ENCODE measurements around the gene CPOX. TPM values are rescaled to one million over a fixed set of nuclear protein-coding genes. Genes with fewer than 3 reads are reported as not detected.
"Not testable (repeated sequence)": the region's sequence is repeated elsewhere in the genome, so short reads cannot be mapped to it uniquely, and the experiment has no call there.

CPOX gene
- 16.9 TPM for total RNA-seq

DNA sequence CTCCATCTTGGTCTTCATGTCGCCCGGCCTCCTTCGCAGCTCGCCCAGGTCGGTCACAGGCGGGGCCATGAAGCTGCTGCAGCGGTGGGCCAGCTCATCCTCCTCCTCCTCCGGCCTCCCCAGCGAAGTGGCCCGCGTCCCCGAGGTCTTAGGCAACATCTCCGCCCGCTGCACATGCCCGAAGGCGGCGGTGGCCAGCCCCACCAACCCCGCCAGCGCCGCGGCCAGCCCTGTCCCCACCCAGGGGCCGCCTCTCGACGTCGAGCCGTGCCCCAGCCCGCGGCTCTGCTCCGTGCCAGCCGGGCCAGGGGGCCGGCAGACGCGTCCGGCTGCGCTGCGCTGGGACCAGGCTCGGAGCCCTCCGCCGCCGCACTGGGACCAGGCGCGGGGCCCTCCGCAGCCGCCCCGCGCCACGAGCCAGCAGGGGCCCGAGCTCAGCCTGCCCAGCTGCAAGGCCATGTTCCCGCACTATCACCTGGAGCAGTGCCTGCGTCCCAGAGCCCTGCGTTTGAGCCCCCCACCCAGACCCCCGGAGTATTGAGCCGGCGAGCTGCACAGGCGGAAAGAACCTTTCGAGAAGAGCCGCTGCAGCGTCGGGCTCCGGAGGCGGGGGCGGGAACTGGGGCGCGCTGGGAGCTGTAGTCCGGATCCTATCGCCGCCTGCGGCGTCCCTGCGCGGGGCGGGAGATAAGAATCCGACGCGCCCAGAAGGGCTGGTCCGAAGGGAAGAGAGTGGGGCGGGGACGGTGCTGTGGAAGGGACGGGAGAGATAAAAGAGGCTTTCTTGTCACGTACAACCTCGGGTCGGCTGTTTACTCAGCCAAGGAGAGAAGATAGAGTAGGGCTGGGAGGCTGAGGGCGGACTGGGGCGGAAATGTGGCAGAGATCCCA is at the start of gene CPOX:
TSS of gene CPOX (minus strand) at position 566 of the 891 bp plus-strand sequence. CDS start at position 459, 107 bp downstream.
- DNase-seq (ENCODE audit: low spot score) (peak; percentile 95), ATAC-seq (peak; percentile 99)
- intact Hi-C loops (cut with DNase I): loop anchor here (10.0 kb wide), 1 partner anchor 402 kb away; no protein-coding TSS in a partner anchor

DNA sequence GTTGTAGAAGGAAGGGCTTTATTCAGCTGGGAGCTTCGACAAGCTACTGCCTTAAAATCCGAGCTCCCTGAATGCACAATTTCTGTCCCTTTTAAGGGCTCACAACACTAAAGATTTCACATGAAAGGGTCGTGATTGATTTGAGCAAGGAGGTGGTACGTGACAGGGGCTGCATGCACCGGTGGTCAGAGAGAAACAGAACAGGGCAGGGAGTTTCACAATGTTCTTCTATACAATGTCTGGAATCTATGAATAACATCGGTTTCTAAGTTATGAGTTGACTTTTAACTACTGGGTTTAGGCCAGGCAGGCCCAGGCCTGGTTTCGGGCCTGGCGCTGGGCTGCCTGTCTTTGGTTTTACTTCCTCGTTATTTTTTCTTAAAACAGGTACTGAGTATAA is 49.4 kb upstream of the CPOX start:
- ATAC-seq; DNase-seq (ENCODE audit: low spot score): not testable (repeated sequence)
- intact Hi-C loops (cut with DNase I): loop anchor here (10.0 kb wide), 1 partner anchor 602 kb away; no protein-coding TSS in a partner anchor

DNA sequence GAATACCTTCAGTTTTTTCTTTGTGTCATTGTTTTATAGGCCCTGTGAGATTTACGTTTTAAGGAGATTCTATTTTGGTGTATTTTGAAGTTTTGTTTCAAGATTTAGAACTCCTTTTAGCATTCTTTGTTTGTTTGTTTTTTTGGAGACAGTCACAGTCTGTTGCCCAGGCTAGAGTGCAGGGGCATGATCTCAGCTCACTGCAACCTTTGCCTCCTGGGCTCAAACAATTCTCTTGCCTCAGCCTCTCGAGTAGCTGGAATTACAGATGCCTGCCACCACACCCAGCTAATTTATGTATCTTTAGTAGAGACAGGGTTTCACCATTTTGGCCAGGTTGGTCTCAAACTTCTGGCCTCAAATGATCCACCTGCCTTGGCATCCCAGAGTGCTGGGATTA is 48.3 kb upstream of the CPOX start:
- intact Hi-C loops (cut with DNase I): loop anchor here (10.0 kb wide), 1 partner anchor 603 kb away; no protein-coding TSS in a partner anchor
- not testable (repeated sequence) for ATAC-seq; DNase-seq (ENCODE audit: low spot score)

DNA sequence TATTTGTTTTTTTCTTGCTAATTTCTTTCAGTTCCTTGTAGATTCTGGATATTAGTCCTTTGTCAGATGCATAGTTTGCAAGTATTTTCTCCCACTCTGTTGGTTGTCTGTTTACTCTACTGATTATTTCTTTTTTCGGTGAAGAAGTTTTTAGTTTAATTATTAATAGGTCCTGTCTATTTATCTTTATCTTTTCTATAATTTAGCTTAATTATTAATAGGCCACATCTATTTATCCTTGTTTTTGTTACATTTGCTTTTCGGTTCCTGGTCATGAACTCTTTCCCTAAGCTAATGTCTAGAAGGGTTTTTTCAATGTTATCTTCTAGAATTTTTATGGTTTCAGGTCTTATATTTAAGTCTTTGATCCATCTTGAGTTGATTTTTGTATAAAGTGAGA is 45.1 kb upstream of the CPOX start:
- DNase-seq (ENCODE audit: low spot score); ATAC-seq; intact Hi-C loops (cut with DNase I): not testable (repeated sequence)

DNA sequence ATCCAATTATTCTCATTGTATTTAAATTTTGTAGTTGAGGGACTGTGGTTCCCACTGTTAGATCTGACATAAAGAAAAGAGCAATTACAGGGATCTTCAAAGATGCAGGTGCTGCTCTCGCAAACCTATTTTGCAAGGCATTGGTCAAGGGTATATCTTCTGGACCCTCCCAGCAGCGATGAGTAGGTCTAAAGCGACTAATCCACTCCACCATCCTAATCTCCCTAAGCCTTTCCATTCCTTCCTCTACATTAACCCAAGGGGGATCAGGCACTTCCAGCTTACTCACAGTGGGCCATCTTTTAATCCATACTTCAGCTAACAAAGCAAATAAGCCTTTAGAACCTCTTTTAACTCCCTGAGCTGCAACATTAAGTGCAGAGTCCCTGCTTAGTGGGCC is 37.0 kb upstream of the CPOX start:
- intact Hi-C loops (cut with DNase I): no loop called here
- no peak for DNase-seq (ENCODE audit: low spot score)
- no peak for ATAC-seq

DNA sequence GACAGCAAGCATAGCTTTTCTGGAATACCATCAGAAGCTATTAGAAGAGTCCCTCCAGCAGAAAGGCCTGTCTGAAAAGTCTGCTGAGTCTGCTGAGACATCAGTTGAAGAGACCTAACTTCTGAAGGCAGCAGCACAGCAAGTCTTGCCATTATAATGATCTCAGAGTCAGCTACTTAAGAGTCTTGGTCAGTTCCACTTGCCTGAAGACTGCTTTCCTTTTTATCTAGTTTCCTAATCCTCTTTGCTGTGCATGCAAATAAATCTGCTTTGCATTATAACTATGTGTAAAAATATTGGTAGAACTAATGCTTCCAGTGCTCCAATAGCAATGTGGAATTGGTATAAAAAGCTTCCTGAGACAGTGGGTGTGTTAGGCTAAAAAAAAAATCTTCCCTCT is 34.9 kb upstream of the CPOX start:
- ATAC-seq: no peak
- DNase-seq (ENCODE audit: low spot score): no peak
- intact Hi-C loops (cut with DNase I): no loop called here

DNA sequence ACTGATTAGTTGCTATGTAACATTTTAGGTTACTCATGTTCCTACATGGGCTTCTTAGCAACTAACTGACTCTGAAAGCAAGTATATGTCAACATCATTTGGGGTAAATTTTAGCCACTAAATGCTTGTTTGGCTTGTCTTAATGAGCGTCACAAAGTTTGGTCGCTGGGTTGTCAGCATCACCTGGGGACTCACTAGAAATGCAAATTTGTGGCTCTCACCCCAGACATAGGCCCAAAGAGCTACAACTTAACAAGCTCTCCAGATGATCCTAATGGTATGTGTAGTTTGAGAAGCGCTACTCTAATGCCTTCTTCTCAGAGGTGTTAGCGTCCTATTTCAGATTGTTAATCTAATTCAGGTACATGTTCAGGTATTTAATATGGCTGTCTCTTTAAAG is 32.7 kb upstream of the CPOX start:
- no peak for DNase-seq (ENCODE audit: low spot score)
- intact Hi-C loops (cut with DNase I): no loop called here
- no peak for ATAC-seq

DNA sequence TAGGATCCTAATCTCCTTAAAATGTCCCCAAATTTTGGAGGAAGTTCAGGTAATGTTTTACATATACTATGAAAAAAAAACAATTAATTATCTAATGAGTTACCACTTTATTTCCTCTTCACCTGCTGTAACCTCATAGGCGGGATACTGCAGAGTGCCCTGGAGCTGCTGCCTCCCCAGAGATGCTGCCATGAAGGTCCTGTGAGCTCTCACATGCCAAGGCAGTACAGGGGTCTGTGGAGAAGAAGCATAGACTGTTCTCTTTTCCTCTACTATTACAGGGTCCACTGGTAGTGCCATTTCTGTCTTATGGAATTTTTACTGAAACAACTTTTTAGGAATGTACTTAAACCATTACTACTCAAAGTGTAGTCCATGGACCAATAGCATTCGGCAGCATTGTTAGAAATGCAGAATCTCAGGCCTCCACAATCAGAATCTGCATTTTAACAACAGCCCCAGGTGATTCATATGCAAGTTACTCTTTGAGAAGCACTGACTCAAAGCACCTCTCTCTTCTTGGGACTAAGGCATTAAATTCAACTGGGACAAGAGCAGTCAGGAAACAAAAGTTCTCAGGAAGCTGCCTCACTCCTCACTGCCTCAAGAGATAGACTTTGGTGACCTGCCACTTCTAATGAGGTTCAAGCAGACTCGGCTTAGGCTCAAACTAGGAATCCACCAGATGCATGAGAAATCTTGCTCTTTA is 30.3 kb upstream of the CPOX start:
- no peak for DNase-seq (ENCODE audit: low spot score)
- ATAC-seq: no peak
- intact Hi-C loops (cut with DNase I): no loop called here

DNA sequence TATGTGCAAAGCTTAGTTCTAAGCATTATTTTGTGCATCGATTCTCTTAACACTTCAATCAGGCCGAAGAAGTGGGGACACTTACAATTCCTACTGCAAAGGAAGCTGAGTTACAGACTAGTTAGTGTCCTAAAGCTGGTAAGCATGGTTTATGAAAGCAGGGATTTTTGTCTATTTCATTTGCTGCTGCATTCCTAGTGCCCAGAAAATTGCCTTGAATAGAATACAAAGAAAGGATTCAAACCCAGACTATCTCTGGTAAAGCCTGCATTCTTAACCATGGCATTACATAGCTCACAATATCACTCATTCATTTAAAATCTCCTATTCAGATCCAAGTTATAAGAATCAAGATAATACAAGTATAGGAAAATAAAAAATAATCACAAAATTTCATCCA is 24.4 kb upstream of the CPOX start:
- no peak for ATAC-seq
- intact Hi-C loops (cut with DNase I): no loop called here
- no peak for DNase-seq (ENCODE audit: low spot score)

DNA sequence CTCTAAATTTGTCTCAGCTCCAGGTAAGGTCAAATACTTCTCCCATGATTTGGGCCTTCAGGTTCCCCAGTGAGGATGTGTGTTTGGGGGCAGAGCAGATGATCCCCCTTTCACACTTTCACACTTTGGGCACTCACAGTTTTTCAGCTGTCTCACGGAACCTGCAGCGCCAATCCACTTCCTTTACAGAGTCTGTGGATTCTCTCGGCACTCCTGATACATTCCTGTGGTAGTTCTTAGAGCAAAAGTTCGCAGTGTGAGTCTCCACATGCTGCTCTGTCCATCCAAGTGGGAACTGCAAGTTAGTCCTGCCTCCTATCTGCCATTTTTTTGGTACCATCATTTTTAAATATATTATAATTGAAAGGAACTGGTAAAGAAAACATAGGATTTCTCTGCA is 20.2 kb upstream of the CPOX start:
- DNase-seq (ENCODE audit: low spot score): no peak
- intact Hi-C loops (cut with DNase I): no loop called here
- no peak for ATAC-seq

DNA sequence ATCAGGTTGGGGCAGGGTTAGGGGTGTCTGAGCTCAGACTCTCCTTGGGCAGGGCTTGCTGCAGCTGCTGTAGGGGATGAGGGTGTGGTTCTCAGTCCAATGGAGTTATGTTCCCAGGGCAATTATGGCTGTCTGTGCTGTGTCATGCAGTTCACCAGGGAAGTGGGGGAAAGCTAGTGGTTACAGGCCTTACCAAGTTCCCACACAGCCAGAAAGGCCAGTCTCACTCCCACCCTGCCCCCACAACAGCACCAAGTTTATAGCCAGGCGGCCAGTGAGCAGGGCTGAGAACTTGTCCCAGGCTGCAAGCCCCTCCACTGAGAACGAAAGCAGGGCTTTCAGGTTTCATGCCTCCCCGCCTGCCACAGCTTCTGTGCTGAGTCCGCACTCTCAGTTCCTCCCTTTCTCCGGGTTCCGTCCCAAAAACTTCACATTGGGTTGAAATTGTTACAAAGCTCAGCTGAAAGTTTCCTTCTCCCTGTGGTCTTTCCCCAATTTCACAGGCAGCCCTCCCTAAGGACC is 19.6 kb upstream of the CPOX start:
- ATAC-seq (peak; percentile 83), DNase-seq (ENCODE audit: low spot score) (peak; percentile 56)
- intact Hi-C loops (cut with DNase I): no loop called here

DNA sequence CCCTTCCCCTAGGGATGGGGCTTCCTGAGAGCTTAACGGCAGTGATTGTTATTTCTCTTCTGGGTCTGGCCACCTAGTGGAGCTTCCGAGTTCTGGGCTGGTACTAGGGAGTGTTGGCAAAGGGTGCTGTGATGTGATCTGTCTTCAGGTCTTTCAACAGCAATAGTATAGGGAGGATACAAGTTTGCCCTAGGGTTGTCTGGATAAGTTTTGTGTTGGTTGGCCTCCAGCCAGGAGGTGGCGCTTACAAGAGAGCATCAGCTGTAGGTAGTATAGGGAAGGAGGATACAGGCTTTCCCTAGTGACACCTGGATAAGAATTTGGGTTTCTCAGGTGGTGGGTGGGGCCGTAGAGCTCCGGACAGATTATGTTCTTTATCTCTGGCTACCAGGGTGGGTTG is 19.2 kb upstream of the CPOX start:
- peak; percentile 20 for ATAC-seq
- DNase-seq (ENCODE audit: low spot score): no peak
- intact Hi-C loops (cut with DNase I): no loop called here

DNA sequence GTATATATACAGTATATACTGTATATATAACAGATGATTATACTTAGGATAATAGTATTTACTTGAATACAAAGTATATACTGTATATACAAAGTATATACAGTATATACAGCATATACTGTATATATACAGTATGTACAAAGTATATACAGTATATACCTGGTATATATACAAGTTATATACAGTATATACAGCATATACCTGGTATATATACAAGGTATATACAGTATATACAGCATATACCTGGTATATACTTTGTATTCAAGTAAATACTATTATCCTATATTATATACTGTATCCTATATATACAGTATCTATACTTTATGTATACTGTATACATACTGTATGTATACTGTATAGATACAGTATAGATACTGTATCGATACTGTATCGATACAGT is 14.6 kb upstream of the CPOX start:
- intact Hi-C loops (cut with DNase I): no loop called here
- no peak for ATAC-seq
- no peak for DNase-seq (ENCODE audit: low spot score)

DNA sequence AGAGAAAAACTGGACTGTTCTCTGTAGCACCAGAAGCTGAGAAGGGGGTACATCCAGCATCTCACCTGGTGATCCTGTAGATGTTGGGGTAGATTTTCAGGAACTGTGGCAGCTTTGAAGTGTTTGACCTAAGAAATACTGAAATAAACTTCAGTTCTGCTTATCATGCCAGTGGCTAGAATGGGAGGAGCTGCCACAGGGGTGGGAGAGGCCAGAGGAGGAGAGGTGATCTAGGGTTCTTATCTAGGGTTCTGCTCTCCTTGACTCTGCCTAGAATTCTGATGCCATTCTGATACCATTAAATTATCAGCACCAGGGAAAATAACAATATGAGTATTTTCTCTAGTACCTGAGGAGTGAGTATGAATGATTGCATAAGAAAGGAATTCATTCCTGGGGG is 10.2 kb upstream of the CPOX start:
- DNase-seq (ENCODE audit: low spot score) (no peak), ATAC-seq (no peak)
- intact Hi-C loops (cut with DNase I): loop anchor here (5.0 kb wide), 2 partner anchors 194 to 209 kb away; no protein-coding TSS in a partner anchor

DNA sequence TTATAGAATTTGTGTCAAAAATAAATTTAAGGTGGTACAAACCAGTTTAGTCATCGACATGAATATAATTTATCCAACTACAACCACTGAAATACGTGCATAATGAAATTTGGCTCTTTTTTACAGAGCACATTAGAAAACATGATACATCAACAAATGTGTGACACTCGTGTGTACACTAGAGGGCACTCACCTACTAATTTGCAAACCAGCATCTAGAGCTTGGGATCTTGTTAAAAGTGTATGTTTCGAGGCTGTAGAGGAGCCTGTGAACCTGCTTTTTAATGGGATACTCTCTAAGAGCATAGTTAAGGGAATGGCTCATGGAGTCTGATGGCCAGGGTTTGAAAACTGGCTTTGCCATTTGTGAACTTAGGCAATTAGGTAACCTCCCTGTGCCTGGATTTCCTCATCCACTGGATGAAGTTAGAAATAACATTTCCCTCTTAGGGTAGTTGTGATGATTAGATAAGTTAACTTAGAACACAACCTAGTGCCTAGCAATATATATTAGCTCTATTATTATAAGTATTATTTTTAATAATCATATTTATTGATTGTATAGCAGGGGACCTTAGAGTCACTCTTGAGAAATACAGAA is 8.8 kb upstream of the CPOX start:
- no peak for DNase-seq (ENCODE audit: low spot score)
- peak; percentile 88 for ATAC-seq
- intact Hi-C loops (cut with DNase I): loop anchor here (5.0 kb wide), 2 partner anchors 195 to 210 kb away; no protein-coding TSS in a partner anchor

DNA sequence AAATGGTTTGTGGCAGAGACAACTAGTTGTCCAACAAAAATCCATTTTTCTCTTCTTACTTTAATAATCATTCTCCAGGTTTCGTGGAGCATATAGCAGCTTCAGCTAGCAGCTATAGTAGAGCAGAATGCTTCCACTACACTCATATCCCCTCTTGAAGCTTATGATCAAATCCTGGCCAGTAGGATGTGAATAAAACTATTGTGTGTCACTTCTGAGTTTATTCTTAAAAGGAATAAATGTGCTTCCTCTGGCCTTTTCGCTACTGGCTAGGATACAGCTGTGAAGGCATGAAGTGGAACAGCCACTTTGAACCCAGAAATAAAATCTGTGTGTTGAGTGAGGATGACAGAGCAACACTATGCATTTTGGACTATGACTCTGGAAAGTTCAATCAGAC is 7.8 kb upstream of the CPOX start:
- intact Hi-C loops (cut with DNase I): loop anchor here (5.0 kb wide), 2 partner anchors 196 to 211 kb away; no protein-coding TSS in a partner anchor
- ATAC-seq (no peak), DNase-seq (ENCODE audit: low spot score) (no peak)

DNA sequence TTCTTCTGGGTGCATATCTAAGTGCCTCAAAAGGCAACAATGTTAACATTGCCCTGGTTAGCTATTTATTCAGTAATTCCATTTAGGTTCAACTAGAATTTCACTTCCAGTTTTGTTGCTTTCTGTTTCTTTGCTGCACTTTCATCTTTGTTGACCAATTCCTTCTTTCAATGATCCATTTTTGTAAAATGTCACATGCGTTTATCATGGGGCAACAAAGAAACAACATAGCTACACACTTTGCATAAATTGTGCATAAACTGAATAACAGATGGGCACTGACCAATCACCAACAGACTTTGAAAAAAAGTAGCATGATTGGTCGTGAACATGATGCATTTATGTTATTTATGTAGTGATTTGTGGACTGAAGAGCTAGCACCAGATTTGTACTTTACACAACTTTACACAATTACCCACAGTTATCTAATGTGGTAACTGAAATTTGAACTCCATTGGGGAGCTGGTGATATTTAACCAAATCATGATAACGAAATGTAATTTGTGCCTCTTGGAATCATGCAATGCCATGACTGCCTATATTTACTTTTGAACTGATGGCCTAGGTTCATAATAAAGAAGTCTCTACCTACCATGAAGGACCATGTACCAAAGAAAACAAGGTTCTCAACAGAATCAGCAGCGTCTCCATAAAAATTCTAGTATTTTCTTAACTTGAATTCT is 7.1 kb upstream of the CPOX start:
- no peak for DNase-seq (ENCODE audit: low spot score)
- intact Hi-C loops (cut with DNase I): loop anchor here (5.0 kb wide), 2 partner anchors 197 to 212 kb away; no protein-coding TSS in a partner anchor
- ATAC-seq: no peak

DNA sequence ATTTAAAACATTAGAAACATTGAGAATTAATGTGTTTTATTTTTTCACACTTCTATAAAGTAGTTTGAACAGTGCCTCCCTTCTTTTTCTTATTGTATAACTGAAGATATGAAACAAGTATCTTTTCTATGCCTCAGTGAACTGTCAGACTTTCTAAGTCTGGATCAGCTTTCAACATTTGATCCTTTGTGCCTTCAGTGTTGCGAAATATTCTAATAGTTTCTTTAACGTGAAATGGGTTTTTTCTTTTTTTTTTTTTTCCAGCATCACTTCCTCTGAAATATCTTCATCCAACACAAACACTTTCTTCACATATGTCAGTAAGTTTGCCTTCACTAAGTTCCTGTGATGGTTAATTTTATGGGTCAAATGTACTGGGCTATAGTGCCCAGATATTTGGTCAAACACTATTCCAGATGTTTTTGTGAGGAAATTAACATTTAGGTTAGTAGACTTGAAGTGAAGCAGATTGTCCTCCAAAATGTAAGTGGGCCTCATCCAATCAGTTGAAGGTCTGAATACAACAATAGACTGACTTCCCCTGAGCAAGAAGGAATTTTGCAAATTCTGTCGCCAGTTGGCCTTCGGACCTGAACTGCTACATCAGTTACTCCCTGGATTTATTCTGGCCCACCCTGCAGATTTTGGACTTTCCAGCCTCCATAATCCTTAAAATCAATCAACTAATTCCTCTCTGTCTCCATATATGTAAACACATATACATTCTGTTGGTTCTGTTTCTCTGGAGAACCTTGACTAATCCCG is 6.4 kb upstream of the CPOX start:
- DNase-seq (ENCODE audit: low spot score): no peak
- no peak for ATAC-seq
- intact Hi-C loops (cut with DNase I): loop anchor here (5.0 to 10.0 kb wide), 3 partner anchors 197 to 395 kb away; no protein-coding TSS in a partner anchor
